Heart left ventricle (tissue), 13 donors: ENCODE data around the gene EFNA2.

Source experiments
- POLR2A ChIP-seq, 2 donors: fragments of 450-650 bp; IDR thresholded peaks; one replicate each; pipeline ENCODE4 v1.6.1; 2017; ENCODE audit warnings: antibody characterized with exemption in 2 of 2, mild to moderate bottlenecking in 2 of 2, moderate library complexity in 2 of 2
- TF ChIP-seq, protein P1 (sequence below), 12 donors: fragments of 200-600 bp; sonication (generic) in 4 of 12; IDR thresholded peaks; one replicate each; pipeline versions ENCODE4 v1.5.0 to v1.8.0; 2018 to 2022; ENCODE audit warnings: antibody characterized with exemption in 12 of 12, mild to moderate bottlenecking in 5 of 12
- donor health status: ischemic (EF 13 %, LVEDD 7.1; RV severe dilation, severe dysfunction).
- donor health status: DM: no; HTN: yes; CAD: no.
- donor health status: DM: no; HTN: no; CAD: no.
- donor health status: ischemic (EF 25% LVEDD 6.9; RV normal size, moderate dysfunction).
- donor health status: ischemic (EF 25% LVEDD 5.7; RV mildly dilated, moderate dysfunction).
- donor health status: ischemic (EF 35%, LVEDD 5.7; RV mildly dilated, moderate dysfunction).
- donor health status: nonischemic (EF 11% LVEDD 7.7; RV severe dilation, severe dysfunction).
- donor health status: DM: yes; HTN: yes; CAD: no.
- donor health status: PGD.
- donor health status: ischemic (EF 29% LVEDD 5.4; RV normal size, mild dysfunction).
- donor health status: nonischemic (EF 23%, LVEDD 6.1; RV moderate dilation, normal function).

DNA sequence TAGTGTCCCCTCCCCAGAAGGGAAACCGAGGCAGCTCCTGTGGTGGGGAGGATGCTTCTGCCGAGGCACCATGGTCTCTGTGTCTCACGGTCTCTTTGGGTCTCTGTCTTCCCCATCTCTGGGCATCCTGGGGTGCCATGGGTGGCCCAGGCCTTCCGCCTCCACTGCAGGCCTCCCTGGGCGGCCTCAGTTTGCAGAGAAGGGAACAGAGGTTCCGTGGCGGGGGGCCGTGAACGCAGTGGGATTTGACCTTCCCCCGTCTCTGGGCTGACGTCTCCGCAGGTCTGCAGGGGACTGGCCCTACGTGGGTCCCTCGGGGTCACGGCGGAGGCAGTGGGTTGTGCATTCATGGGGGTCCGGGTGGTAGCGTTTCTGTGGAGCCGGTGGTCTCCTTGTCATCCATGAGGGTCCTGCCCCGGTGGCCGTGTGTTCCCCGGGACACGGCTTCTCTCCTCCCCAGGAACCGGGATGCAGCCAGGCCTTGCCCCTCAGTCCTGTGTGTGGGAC, 4.6 kb downstream of the EFNA2 start:
- TF ChIP-seq, protein P1, sequence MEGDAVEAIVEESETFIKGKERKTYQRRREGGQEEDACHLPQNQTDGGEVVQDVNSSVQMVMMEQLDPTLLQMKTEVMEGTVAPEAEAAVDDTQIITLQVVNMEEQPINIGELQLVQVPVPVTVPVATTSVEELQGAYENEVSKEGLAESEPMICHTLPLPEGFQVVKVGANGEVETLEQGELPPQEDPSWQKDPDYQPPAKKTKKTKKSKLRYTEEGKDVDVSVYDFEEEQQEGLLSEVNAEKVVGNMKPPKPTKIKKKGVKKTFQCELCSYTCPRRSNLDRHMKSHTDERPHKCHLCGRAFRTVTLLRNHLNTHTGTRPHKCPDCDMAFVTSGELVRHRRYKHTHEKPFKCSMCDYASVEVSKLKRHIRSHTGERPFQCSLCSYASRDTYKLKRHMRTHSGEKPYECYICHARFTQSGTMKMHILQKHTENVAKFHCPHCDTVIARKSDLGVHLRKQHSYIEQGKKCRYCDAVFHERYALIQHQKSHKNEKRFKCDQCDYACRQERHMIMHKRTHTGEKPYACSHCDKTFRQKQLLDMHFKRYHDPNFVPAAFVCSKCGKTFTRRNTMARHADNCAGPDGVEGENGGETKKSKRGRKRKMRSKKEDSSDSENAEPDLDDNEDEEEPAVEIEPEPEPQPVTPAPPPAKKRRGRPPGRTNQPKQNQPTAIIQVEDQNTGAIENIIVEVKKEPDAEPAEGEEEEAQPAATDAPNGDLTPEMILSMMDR (IDR thresholded peaks at IDR 0.05) = no peak
- no peak for TF ChIP-seq POLR2A (IDR thresholded peaks at IDR 0.05)
